ENCODE data around the gene OR1C1.
"Not testable (repeated sequence)": the region's sequence is repeated elsewhere in the genome, so short reads cannot be mapped to it uniquely, and the experiment has no call there.

Gene OR1C1

GRCh38 chr1:247760456-247760855 is at the start of gene OR1C1:
OR1C1 (minus strand) TSS chr1:247760556; CDS start chr1:247758406, 2,150 bp downstream.
- no peak for DNase-seq

GRCh38 chr1:247797518-247797917 is 37.2 kb upstream of the OR1C1 start:
- DNase-seq: no peak

- no peak for DNase-seq
These were observed 9.2 kb upstream of the OR1C1 start for GRCh38 chr1:247769603-247770002.

- DNase-seq: not testable (repeated sequence)
These were observed 6.0 kb downstream of the OR1C1 start for GRCh38 chr1:247754311-247754710.

- no peak for DNase-seq
These were observed 10.5 kb downstream of the OR1C1 start for GRCh38 chr1:247749870-247750269.

- DNase-seq: no peak
These were observed 12.3 kb downstream of the OR1C1 start, which contains the start of gene OR14A2 for GRCh38 chr1:247748041-247748440. OR14A2 (minus strand) TSS chr1:247748141.

GRCh38 chr1:247747616-247748015 is 12.7 kb downstream of the OR1C1 start:
- DNase-seq: no peak

- DNase-seq: no peak
These were observed 13.9 kb downstream of the OR1C1 start for GRCh38 chr1:247746391-247746935.

- DNase-seq: not testable (repeated sequence)
These were observed 18.1 kb downstream of the OR1C1 start for GRCh38 chr1:247742215-247742760.

- DNase-seq: no peak
These were observed 18.6 kb downstream of the OR1C1 start for GRCh38 chr1:247741756-247742155.

GRCh38 chr1:247740721-247741120 is 19.6 kb downstream of the OR1C1 start:
- no peak for DNase-seq

- no peak for DNase-seq
These were observed 22.0 kb downstream of the OR1C1 start, which contains the start of gene OR14K1 for GRCh38 chr1:247738315-247738714. OR14K1 (plus strand) TSS chr1:247738615; CDS start chr1:247738615, 0 bp downstream.

- DNase-seq: no peak
These were observed 39.1 kb downstream of the OR1C1 start for GRCh38 chr1:247721222-247721621.

- DNase-seq: peak; percentile 34
These were observed 43.8 kb downstream of the OR1C1 start, which contains the start of gene OR6F1 for GRCh38 chr1:247716546-247716945. OR6F1 (minus strand) TSS chr1:247716646; CDS start chr1:247712755, 3,891 bp downstream.

GRCh38 chr1:247713753-247714152 is 46.6 kb downstream of the OR1C1 start:
- no peak for DNase-seq

- DNase-seq: not testable (repeated sequence)
These were observed 49.7 kb downstream of the OR1C1 start for GRCh38 chr1:247710681-247711080.

All from retina (tissue), 1 donor.